ENCODE results near the gene C16orf54. TPM values are rescaled to one million over a fixed set of nuclear protein-coding genes. Genes with fewer than 3 reads are reported as not detected.
"Not testable (repeated sequence)": the region's sequence is repeated elsewhere in the genome, so short reads cannot be mapped to it uniquely, and the experiment has no call there.

Gene C16orf54
- total and polyA plus RNA-seq, 5 donors = 0.23 to 1.1 (median 0.72) TPM

- Histone ChIP-seq H3K27me3 (ENCODE audit: control insufficient read depth, insufficient read depth) (no peaks in the 10 kb centered on the region), H3K4me3 (ENCODE audit: low read length) (no peak overlapping the region), H3K4me1 (ENCODE audit: control insufficient read depth, insufficient read depth, low read length) (no peaks in the 10 kb centered on the region), H3K27ac (ENCODE audit: low read length) (no peak overlapping the region), H3K9me3 (ENCODE audit: control insufficient read depth, low read length) (no peaks in the 10 kb centered on the region)
- ATAC-seq (no peak), DNase-seq (no peak)
- intact Hi-C loops (cut with DNase I) = loop anchor here in 2 of 4 donors (5.0 to 10.0 kb wide), 2 partner anchors 56 to 316 kb away; no protein-coding TSS in a partner anchor
- 73% methylated on average over 5 of the region's 5 CpGs for WGBS
Measured at GRCh38 chr16:29701214-29701555, 44.6 kb downstream of the C16orf54 start.

GRCh38 chr16:29700253-29700987 lies 45.4 kb downstream of the C16orf54 start:
- H3K9me3 ChIP-seq (ENCODE audit: control insufficient read depth, low read length) = no peaks in the 10 kb centered on the region
- WGBS = 12% methylated on average over 14 of the region's 14 CpGs
- H3K4me1 ChIP-seq (ENCODE audit: control insufficient read depth, insufficient read depth, low read length) = no peaks in the 10 kb centered on the region
- peak; percentile 77 to 88 (median 87) for DNase-seq
- no peak overlapping the region for H3K4me3 ChIP-seq (ENCODE audit: low read length)
- intact Hi-C loops (cut with DNase I) = loop anchor here in 2 of 4 donors (5.0 to 10.0 kb wide), 2 partner anchors 56 to 317 kb away; no protein-coding TSS in a partner anchor
- no peak overlapping the region for H3K27ac ChIP-seq (ENCODE audit: low read length)
- ATAC-seq = peak; percentile 72 to 87
- H3K27me3 ChIP-seq (ENCODE audit: control insufficient read depth, insufficient read depth) = no peaks in the 10 kb centered on the region

- H3K4me1 ChIP-seq (ENCODE audit: control insufficient read depth, insufficient read depth, low read length) = no peaks in the 10 kb centered on the region
- DNase-seq = no peak
- H3K4me3 ChIP-seq (ENCODE audit: low read length) = no peak overlapping the region
- H3K27me3 ChIP-seq (ENCODE audit: control insufficient read depth, insufficient read depth) = no peaks in the 10 kb centered on the region
- WGBS = 75% methylated on average over 11 of the region's 11 CpGs
- no peaks in the 10 kb centered on the region for H3K9me3 ChIP-seq (ENCODE audit: control insufficient read depth, low read length)
- intact Hi-C loops (cut with DNase I) = loop anchor here in 3 of 4 donors (5.0 to 10.0 kb wide), 3 partner anchors 55 to 325 kb away; partner anchors contain the start of gene C16orf92 (in 2 of the 3)
- no peak for ATAC-seq
- H3K27ac ChIP-seq (ENCODE audit: low read length) = no peak overlapping the region
Measured at GRCh38 chr16:29699324-29700219, 46.2 kb downstream of the C16orf54 start.

- H3K9me3 ChIP-seq (ENCODE audit: control insufficient read depth, low read length) = no peaks in the 10 kb centered on the region
- 89% methylated on average over 17 of the region's 17 CpGs for WGBS
- DNase-seq = no peak
- no peak overlapping the region for H3K4me3 ChIP-seq (ENCODE audit: low read length)
- intact Hi-C loops (cut with DNase I) = loop anchor here in 2 of 4 donors (10.0 kb wide), 1 partner anchor 326 kb away; the partner anchor contains the start of gene C16orf92 (in 2 of the 2)
- no peak for ATAC-seq
- no peak overlapping the region for H3K27ac ChIP-seq (ENCODE audit: low read length)
- H3K4me1 ChIP-seq (ENCODE audit: control insufficient read depth, insufficient read depth, low read length) = no peaks in the 10 kb centered on the region
- no peaks in the 10 kb centered on the region for H3K27me3 ChIP-seq (ENCODE audit: control insufficient read depth, insufficient read depth)
Measured at GRCh38 chr16:29698484-29699323, 47.1 kb downstream of the C16orf54 start.

- H3K27me3 ChIP-seq (ENCODE audit: control insufficient read depth, insufficient read depth) = no peaks in the 10 kb centered on the region
- no peak overlapping the region for H3K4me3 ChIP-seq (ENCODE audit: low read length)
- DNase-seq (peak in 1 of 3 donors; percentile 1), ATAC-seq (no peak)
- no peaks in the 10 kb centered on the region for H3K4me1 ChIP-seq (ENCODE audit: control insufficient read depth, insufficient read depth, low read length)
- intact Hi-C loops (cut with DNase I) = loop anchor here in 2 of 4 donors (10.0 kb wide), 1 partner anchor 327 kb away; the partner anchor contains the start of gene C16orf92 (in 2 of the 2)
- no peaks in the 10 kb centered on the region for H3K9me3 ChIP-seq (ENCODE audit: control insufficient read depth, low read length)
- H3K27ac ChIP-seq (ENCODE audit: low read length) = no peak overlapping the region
- 73% methylated on average over 2 of the region's 2 CpGs for WGBS
Measured at GRCh38 chr16:29698042-29698441, 47.7 kb downstream of the C16orf54 start.

- no peak overlapping the region for H3K4me3 ChIP-seq (ENCODE audit: low read length)
- no peaks in the 10 kb centered on the region for H3K27me3 ChIP-seq (ENCODE audit: control insufficient read depth, insufficient read depth)
- H3K4me1 ChIP-seq (ENCODE audit: control insufficient read depth, insufficient read depth, low read length) = no peaks in the 10 kb centered on the region
- DNase-seq = peak in 1 of 3 donors; percentile 10
- 96% methylated on average over 7 of the region's 7 CpGs for WGBS
- intact Hi-C loops (cut with DNase I) = loop anchor here in 2 of 4 donors (10.0 kb wide), 1 partner anchor 327 kb away; the partner anchor contains the start of gene C16orf92 (in 2 of the 2)
- H3K27ac ChIP-seq (ENCODE audit: low read length) = no peak overlapping the region
- no peak for ATAC-seq
- no peaks in the 10 kb centered on the region for H3K9me3 ChIP-seq (ENCODE audit: control insufficient read depth, low read length)
Measured at GRCh38 chr16:29697391-29697790, 48.4 kb downstream of the C16orf54 start.

- H3K9me3 ChIP-seq (ENCODE audit: control insufficient read depth, low read length) = no peaks in the 10 kb centered on the region
- H3K27me3 ChIP-seq (ENCODE audit: control insufficient read depth, insufficient read depth) = no peaks in the 10 kb centered on the region
- no peak overlapping the region for H3K4me3 ChIP-seq (ENCODE audit: low read length)
- H3K27ac ChIP-seq (ENCODE audit: low read length) = no peak overlapping the region
- no peaks in the 10 kb centered on the region for H3K4me1 ChIP-seq (ENCODE audit: control insufficient read depth, insufficient read depth, low read length)
- ATAC-seq = no peak
- WGBS = 91% methylated on average over 21 of the region's 21 CpGs
- intact Hi-C loops (cut with DNase I) = loop anchor here in 2 of 4 donors (10.0 kb wide), 1 partner anchor 328 kb away; the partner anchor contains the start of gene C16orf92 (in 2 of the 2)
- DNase-seq = peak in 1 of 3 donors; percentile 42
Measured at GRCh38 chr16:29696881-29697331, 48.9 kb downstream of the C16orf54 start.

- intact Hi-C loops (cut with DNase I) = loop anchor here in 2 of 4 donors (10.0 kb wide), 1 partner anchor 329 kb away; the partner anchor contains the start of gene C16orf92 (in 2 of the 2)
- not testable (repeated sequence) for H3K9me3 ChIP-seq (ENCODE audit: control insufficient read depth, low read length); H3K4me1 ChIP-seq (ENCODE audit: control insufficient read depth, insufficient read depth, low read length); DNase-seq; ATAC-seq; H3K27ac ChIP-seq (ENCODE audit: low read length); H3K27me3 ChIP-seq (ENCODE audit: control insufficient read depth, insufficient read depth); H3K4me3 ChIP-seq (ENCODE audit: low read length)
- WGBS = 96% methylated on average over 3 of the region's 3 CpGs
Measured at GRCh38 chr16:29695675-29696074, 50.1 kb downstream of the C16orf54 start.

GRCh38 chr16:29694384-29695195 lies 51.2 kb downstream of the C16orf54 start:
- Histone ChIP-seq H3K27ac (ENCODE audit: low read length) (no peak overlapping the region), H3K4me3 (ENCODE audit: low read length) (no peak overlapping the region), H3K27me3 (ENCODE audit: control insufficient read depth, insufficient read depth) (no peaks in the 10 kb centered on the region), H3K4me1 (ENCODE audit: control insufficient read depth, insufficient read depth, low read length) (no peaks in the 10 kb centered on the region), H3K9me3 (ENCODE audit: control insufficient read depth, low read length) (no peaks in the 10 kb centered on the region)
- peak; percentile 48 to 58 for ATAC-seq
- peak; percentile 39 to 74 (median 61) for DNase-seq
- intact Hi-C loops (cut with DNase I) = loop anchor here in 2 of 4 donors (10.0 kb wide), 1 partner anchor 330 kb away; the partner anchor contains the start of gene C16orf92 (in 2 of the 2)
- 78% methylated on average over 41 of the region's 41 CpGs for WGBS
